MM.1S (cell line): ENCODE data around the gene OR1B1.

ENCODE experiments used
- DNase-seq: peaks from one replicate; pipeline ENCODE4 v3.0.0-alpha.2; 2015
- H2AFZ ChIP-seq: fragments of 300-600 bp; sonication (generic); 2 replicates; pipeline ENCODE4 v1.6.0; 2016; ENCODE audit warnings: antibody characterized with exemption, low read length
- H3F3A ChIP-seq: fragments of 300-600 bp; sonication (generic); 2 replicates; pipeline ENCODE4 v1.6.1; 2016; ENCODE audit warnings: mild to moderate bottlenecking, antibody characterized with exemption, low read length, moderate library complexity, mixed read lengths; ENCODE audit not compliant: insufficient read depth
- H3K27ac ChIP-seq: fragments of 300-600 bp; sonication (generic); 2 replicates; pipeline ENCODE4 v1.5.1; 2016; ENCODE audit warnings: mild to moderate bottlenecking, low read length
- H3K27me3 ChIP-seq: fragments of 300-600 bp; sonication (generic); replicated peaks from 2 replicates; pipeline ENCODE4 v1.6.0; 2016; ENCODE audit warnings: low read length; ENCODE audit not compliant: insufficient read depth
- H3K36me3 ChIP-seq: fragments of 300-600 bp; sonication (generic); replicated peaks from 2 replicates; pipeline ENCODE4 v1.6.1; 2016; ENCODE audit warnings: mild to moderate bottlenecking, low read length, mixed read lengths; ENCODE audit not compliant: insufficient read depth
- H3K4me1 ChIP-seq: fragments of 300-600 bp; sonication (generic); 2 replicates; pipeline ENCODE4 v1.6.1; 2016; ENCODE audit warnings: low read length, mixed read lengths
- H3K4me2 ChIP-seq: fragments of 300-600 bp; sonication (generic); 2 replicates; pipeline ENCODE4 v1.6.0; 2016; ENCODE audit warnings: low read depth, low read length
- H3K4me3 ChIP-seq: fragments of 300-600 bp; sonication (generic); 2 replicates; pipeline ENCODE4 v1.5.1; 2016; ENCODE audit warnings: low read length, mixed read lengths
- H3K79me2 ChIP-seq: fragments of 300-600 bp; sonication (generic); 2 replicates; pipeline ENCODE4 v1.6.1; 2016; ENCODE audit warnings: mixed run types, low read length, mixed read lengths
- H3K9ac ChIP-seq: fragments of 300-600 bp; sonication (generic); 2 replicates; pipeline ENCODE4 v1.6.1; 2016; ENCODE audit warnings: low read length, mixed read lengths
- H3K9me2 ChIP-seq: fragments of 300-600 bp; sonication (generic); replicated peaks from 2 replicates; pipeline ENCODE4 v1.6.1; 2016; ENCODE audit warnings: mild to moderate bottlenecking, low read length, mixed read lengths; ENCODE audit not compliant: insufficient read depth
- H3K9me3 ChIP-seq: fragments of 300-600 bp; sonication (generic); replicated peaks from 2 replicates; pipeline ENCODE4 v1.6.1; 2016; ENCODE audit warnings: mild to moderate bottlenecking, low read length, mixed read lengths; ENCODE audit not compliant: insufficient read depth
- H4K20me1 ChIP-seq: fragments of 300-600 bp; sonication (generic); 2 replicates; pipeline ENCODE4 v1.6.1; 2016; ENCODE audit warnings: mild to moderate bottlenecking, low read length, moderate library complexity, mixed read lengths; ENCODE audit not compliant: insufficient read depth
- CTCF ChIP-seq: fragments of 300-600 bp; sonication (generic); IDR thresholded peaks from 2 replicates; pipeline ENCODE4 v1.5.1; 2016; ENCODE audit warnings: antibody characterized with exemption, low read length, mixed read lengths
- EZH2 ChIP-seq: fragments of 300-600 bp; sonication (generic); optimal IDR thresholded peaks from 2 replicates; pipeline ENCODE3; 2017; ENCODE audit warnings: low read depth, mild to moderate bottlenecking, antibody characterized with exemption, low read length, mixed read lengths
- EZH2phosphoT487 ChIP-seq: fragments of 300-600 bp; sonication (generic); IDR thresholded peaks from 2 replicates; pipeline ENCODE4 v1.6.1; 2018; ENCODE audit warnings: antibody characterized with exemption, low read length

The OR1B1 gene

GRCh38 chr9:122579874-122580273 lies 77.6 kb downstream of the OR1B1 start:
- Histone ChIP-seq H3K9me3 (no peaks in the 10 kb centered on the region), H3F3A (no peaks in the 10 kb centered on the region), H3K27ac (no peak overlapping the region), H3K79me2 (no peaks in the 10 kb centered on the region), H3K4me1 (no peaks in the 10 kb centered on the region), H3K4me3 (no peak overlapping the region), H3K27me3 (no peaks in the 10 kb centered on the region), H3K4me2 (no peak overlapping the region), H3K9ac (no peak overlapping the region), H3K9me2 (no peaks in the 10 kb centered on the region), H4K20me1 (no peaks in the 10 kb centered on the region), H2AFZ (no peak overlapping the region), H3K36me3 (no peaks in the 10 kb centered on the region)
- no peak for TF ChIP-seq CTCF
- TF ChIP-seq EZH2: no peak
- TF ChIP-seq EZH2phosphoT487: no peak
- DNase-seq: no peak
